PC-9 (cell line): ENCODE data around the gene C7. TPM values are rescaled to one million over a fixed set of nuclear protein-coding genes. Genes with fewer than 3 reads are reported as not detected.
"Not testable (repeated sequence)": the region's sequence is repeated elsewhere in the genome, so short reads cannot be mapped to it uniquely, and the experiment has no call there.

Source experiments
- Bru-seq: library from RNA; stranded (reverse); fragments of 400-500 nt; gene quantifications from one replicate; lab custom pipeline; 2021; lab: Mats Ljungman, UMichigan
- BruChase-seq, 2 experiments: library from RNA; stranded (reverse); fragments of 400-500 nt; gene quantifications; one replicate each; lab custom pipeline; 2021; lab: Mats Ljungman, UMichigan
- BruUV-seq: library from RNA; stranded (reverse); fragments of 400-500 nt; replicated peaks from 2 replicates; lab custom pipeline; 2021; lab: Mats Ljungman, UMichigan
- CTCF ChIA-PET: fragments of 300-600 bp; sonication (Branson Sonifier 250); formaldehyde crosslinking; loops from one replicate; lab custom pipeline; 2022; ENCODE audit warnings: antibody characterized with exemption; lab: Charles Lee
- POLR2A ChIA-PET: fragments of 300-600 bp; sonication (Branson Sonifier 250); formaldehyde crosslinking; loops from one replicate; lab custom pipeline; 2022; ENCODE audit warnings: antibody characterized with exemption; ENCODE audit not compliant: unreplicated experiment; lab: Charles Lee
- DNase-seq, 2 experiments: peaks; one replicate each; pipeline versions ENCODE4 v3.0.0 to v3.0.0-alpha.2; 2015 to 2022; ENCODE audit warnings: mixed read lengths in 1 of 2
- H2AFZ ChIP-seq: fragments of 200-600 bp; sonication (generic); 2 replicates; pipeline ENCODE4 v1.8.1; 2017; ENCODE audit warnings: antibody characterized with exemption
- H3F3A ChIP-seq: fragments of 200-600 bp; sonication (generic); 2 replicates; pipeline ENCODE4 v1.8.1; 2017; ENCODE audit warnings: antibody characterized with exemption, mild to moderate bottlenecking, low read depth; ENCODE audit not compliant: insufficient read depth
- H3K27ac ChIP-seq: fragments of 200-600 bp; sonication (generic); 2 replicates; pipeline ENCODE4 v1.6.1; 2016; ENCODE audit warnings: mixed run types
- H3K27me3 ChIP-seq: fragments of 200-600 bp; sonication (generic); 2 replicates; pipeline ENCODE4 v1.6.1; 2016; ENCODE audit warnings: low read depth, mixed run types; ENCODE audit not compliant: insufficient read depth
- H3K36me3 ChIP-seq: fragments of 200-600 bp; sonication (generic); 2 replicates; pipeline ENCODE4 v1.6.1; 2016; ENCODE audit warnings: low read depth, mixed run types
- H3K4me1 ChIP-seq: fragments of 200-600 bp; sonication (generic); replicated peaks from 2 replicates; pipeline ENCODE4 v1.6.1; 2016; ENCODE audit warnings: mixed run types; ENCODE audit not compliant: insufficient read depth
- H3K4me2 ChIP-seq: fragments of 200-600 bp; sonication (generic); 2 replicates; pipeline ENCODE4 v1.6.1; 2017; ENCODE audit warnings: mixed run types
- H3K4me3 ChIP-seq: fragments of 200-600 bp; sonication (generic); 2 replicates; pipeline ENCODE4 v1.6.1; 2016; ENCODE audit warnings: mixed run types
- H3K79me2 ChIP-seq: fragments of 200-600 bp; sonication (generic); 2 replicates; pipeline ENCODE4 v1.6.1; 2017; ENCODE audit warnings: low read depth, mixed run types
- H3K9me2 ChIP-seq: fragments of 200-600 bp; sonication (generic); 2 replicates; pipeline ENCODE4 v1.8.1; 2017; ENCODE audit warnings: mild to moderate bottlenecking; ENCODE audit not compliant: insufficient read depth
- H3K9me3 ChIP-seq: fragments of 200-600 bp; sonication (generic); 2 replicates; pipeline ENCODE4 v1.8.1; 2016; ENCODE audit warnings: low read depth; ENCODE audit not compliant: insufficient read depth
- H4K20me1 ChIP-seq: fragments of 200-600 bp; sonication (generic); 2 replicates; pipeline ENCODE4 v1.8.1; 2017; ENCODE audit not compliant: insufficient read depth
- EZH2 ChIP-seq: fragments of 200-600 bp; sonication (generic); IDR thresholded peaks from 2 replicates; pipeline ENCODE4 v1.8.0; 2017; ENCODE audit warnings: antibody characterized with exemption, low read depth
- intact Hi-C: fragments of 100-400 bp; cut with micrococcal nuclease; formaldehyde crosslinking; loops from one replicate; pipeline ENCODE4 v1.10.0; 2022; ENCODE audit not compliant: unreplicated experiment
- long read RNA-seq: library from polyadenylated mRNA; stranded (forward); transcript quantifications from one replicate; pipeline ENCODE4 v2.0.0, GENCODE V29; 2022
- total RNA-seq: library from RNA; stranded (reverse); gene quantifications from 2 replicates; pipeline ENCODE4 v1.2.3, GENCODE V29; 2021
- TF ChIP-seq, protein P1 (sequence below): fragments of 200-600 bp; sonication (generic); conservative IDR thresholded peaks from 2 replicates; pipeline ENCODE4 v1.6.1; 2017; ENCODE audit warnings: mixed run types, antibody characterized with exemption, mild to moderate bottlenecking, moderate library complexity

The C7 gene
- total RNA-seq (not detected in 2 replicates), Bru-seq, nascent RNA (not detected), BruChase-seq, experiment 1, labeled RNA remaining after a 2-hour chase (percentile 6 among the genes with signal in this experiment), BruChase-seq, experiment 2, labeled RNA remaining after a 6-hour chase (percentile 1 among the genes with signal in this experiment)
- long read RNA-seq = 0 reads

DNA sequence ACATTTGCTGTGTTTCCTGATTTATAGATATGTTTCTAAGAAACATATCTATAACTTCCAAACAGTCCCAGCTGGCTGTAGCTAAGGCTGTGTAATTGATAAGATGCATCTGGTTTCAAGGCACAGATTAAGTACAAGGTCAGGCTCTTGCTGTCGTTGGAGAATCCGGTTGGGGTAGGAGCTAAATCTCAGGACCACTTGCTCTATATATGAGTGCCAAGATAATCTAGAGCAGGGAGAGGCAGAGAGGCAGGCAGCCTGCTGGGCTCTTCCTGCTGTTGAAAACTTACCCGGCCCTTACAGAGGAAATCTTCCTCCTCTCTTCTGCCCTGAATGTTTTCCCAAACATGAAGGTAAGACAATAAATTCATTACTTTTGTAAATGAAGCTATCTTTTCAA lies at the start of gene C7:
TSS of gene C7 (plus strand) at position 234 of the 400 bp plus-strand sequence. CDS start at position 348, 114 bp downstream.
- Histone ChIP-seq H3K4me2 (no peak within 1 kb of the TSS), H3K79me2 (no peaks in the 10 kb centered on the region), H3K9me3 (no peaks in the 10 kb centered on the region; the same call in 1 of the 2 replicates), H2AFZ (peak within 1 kb of the TSS; percentile 8; the same call in 1 of the 2 replicates), H3K9me2 (no peaks in the 10 kb centered on the region), H4K20me1 (no peaks in the 10 kb centered on the region), H3K27ac (no peak within 1 kb of the TSS), H3K4me1 (no peaks in the 10 kb centered on the region), H3K36me3 (no peaks in the 10 kb centered on the region), H3K4me3 (no peak within 1 kb of the TSS), H3K27me3 (no peaks in the 10 kb centered on the region), H3F3A (no peaks in the 10 kb centered on the region)
- intact Hi-C loops = no loop called here
- ChIA-PET POLR2A (no interaction called here), CTCF (no interaction called here)
- no peak for DNase-seq
- TF ChIP-seq, protein P1, sequence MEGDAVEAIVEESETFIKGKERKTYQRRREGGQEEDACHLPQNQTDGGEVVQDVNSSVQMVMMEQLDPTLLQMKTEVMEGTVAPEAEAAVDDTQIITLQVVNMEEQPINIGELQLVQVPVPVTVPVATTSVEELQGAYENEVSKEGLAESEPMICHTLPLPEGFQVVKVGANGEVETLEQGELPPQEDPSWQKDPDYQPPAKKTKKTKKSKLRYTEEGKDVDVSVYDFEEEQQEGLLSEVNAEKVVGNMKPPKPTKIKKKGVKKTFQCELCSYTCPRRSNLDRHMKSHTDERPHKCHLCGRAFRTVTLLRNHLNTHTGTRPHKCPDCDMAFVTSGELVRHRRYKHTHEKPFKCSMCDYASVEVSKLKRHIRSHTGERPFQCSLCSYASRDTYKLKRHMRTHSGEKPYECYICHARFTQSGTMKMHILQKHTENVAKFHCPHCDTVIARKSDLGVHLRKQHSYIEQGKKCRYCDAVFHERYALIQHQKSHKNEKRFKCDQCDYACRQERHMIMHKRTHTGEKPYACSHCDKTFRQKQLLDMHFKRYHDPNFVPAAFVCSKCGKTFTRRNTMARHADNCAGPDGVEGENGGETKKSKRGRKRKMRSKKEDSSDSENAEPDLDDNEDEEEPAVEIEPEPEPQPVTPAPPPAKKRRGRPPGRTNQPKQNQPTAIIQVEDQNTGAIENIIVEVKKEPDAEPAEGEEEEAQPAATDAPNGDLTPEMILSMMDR = no peak
- no peak for TF ChIP-seq EZH2
- BruUV-seq = no TSS peak

DNA sequence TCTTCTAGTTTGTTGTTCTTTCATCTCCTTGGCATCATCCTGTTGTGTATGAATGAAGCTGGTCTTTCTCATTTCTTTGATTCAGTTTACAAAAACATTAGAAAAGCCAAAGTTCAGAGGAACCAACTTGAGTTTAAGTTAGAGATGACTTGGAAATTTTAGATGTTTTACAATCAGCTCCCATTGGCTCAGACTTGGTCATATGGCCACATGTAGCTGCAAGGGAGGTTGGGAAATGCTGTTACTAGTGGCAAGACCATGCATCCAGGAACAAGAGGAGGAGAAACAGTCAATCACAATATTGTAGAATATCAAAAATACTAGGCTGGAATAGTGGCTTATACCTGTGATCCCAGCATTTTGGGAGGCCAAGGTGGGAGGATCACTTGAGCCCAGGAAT lies 48.6 kb upstream of the C7 start:
- no peaks in the 10 kb centered on the region for H3K79me2 ChIP-seq
- intact Hi-C loops = no loop called here
- ChIA-PET CTCF (no interaction called here), POLR2A (no interaction called here)
- BruUV-seq = no TSS peak
- no peaks in the 10 kb centered on the region for H3K36me3 ChIP-seq
- no peaks in the 10 kb centered on the region for H3K4me1 ChIP-seq
- H3K9me2 ChIP-seq = no peaks in the 10 kb centered on the region
- no peaks in the 10 kb centered on the region for H3K9me3 ChIP-seq
- H3K27ac ChIP-seq = no peak overlapping the region
- H3K27me3 ChIP-seq = no peaks in the 10 kb centered on the region
- H2AFZ ChIP-seq = no peak overlapping the region
- TF ChIP-seq, protein P1 = no peak
- no peak for TF ChIP-seq EZH2
- no peak overlapping the region for H3K4me3 ChIP-seq
- H3K4me2 ChIP-seq = no peak overlapping the region
- H3F3A ChIP-seq = no peaks in the 10 kb centered on the region
- DNase-seq = peak in 1 of 2 experiments; percentile 25
- H4K20me1 ChIP-seq = no peaks in the 10 kb centered on the region

DNA sequence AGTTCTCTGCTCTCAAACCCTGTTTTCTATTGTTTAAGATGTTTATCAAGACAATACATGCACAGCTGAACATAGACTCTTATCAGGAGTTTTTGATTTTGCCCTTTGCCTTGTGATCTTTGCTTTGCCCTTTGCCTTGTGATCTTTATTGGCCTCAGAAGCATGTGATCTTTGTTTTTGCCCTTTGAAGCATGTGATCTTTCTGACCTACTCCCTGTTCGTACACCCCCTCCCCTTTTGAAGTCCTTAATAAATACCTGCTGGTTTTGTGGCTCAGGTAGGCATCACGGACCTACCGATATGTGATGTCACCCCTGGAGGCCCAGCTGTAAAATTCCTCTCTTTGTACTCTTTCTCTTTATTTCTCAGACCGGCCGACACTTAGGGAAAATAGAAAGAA lies 44.3 kb upstream of the C7 start:
- CTCF ChIA-PET, H4K20me1 ChIP-seq, H3K4me3 ChIP-seq, H3K36me3 ChIP-seq, H3K4me2 ChIP-seq, BruUV-seq, H3K4me1 ChIP-seq, H3K79me2 ChIP-seq, intact Hi-C loops, H2AFZ ChIP-seq, H3K9me2 ChIP-seq, H3K9me3 ChIP-seq, H3K27me3 ChIP-seq, H3F3A ChIP-seq, H3K27ac ChIP-seq, POLR2A ChIA-PET: not testable (repeated sequence)
- peak in 1 of 2 experiments; percentile 15 for DNase-seq
